Skeletal muscle cell (primary cell): Measurements from ENCODE around the gene FAM76A.
"Not testable (repeated sequence)": the region's sequence is repeated elsewhere in the genome, so short reads cannot be mapped to it uniquely, and the experiment has no call there.

Experiments
- DNase-seq: peaks from one replicate; pipeline ENCODE4 v3.0.0-alpha.2; 2010; ENCODE audit warnings: low read depth
- H3K4me3 ChIP-seq: 2 replicates; pipeline ENCODE4 v1.5.1; 2011; ENCODE audit warnings: low read depth, mild to moderate bottlenecking, control low read depth, low read length, moderate library complexity

Gene FAM76A

GRCh38 chr1:27773826-27774445, 48.2 kb downstream of the FAM76A start:
- DNase-seq, result no peak
- H3K4me3 ChIP-seq, result peak overlapping the region; percentile 98

GRCh38 chr1:27774654-27775053, 48.9 kb downstream of the FAM76A start:
- no peak for DNase-seq
- peak overlapping the region; percentile 98 for H3K4me3 ChIP-seq

- not testable (repeated sequence) for DNase-seq, H3K4me3 ChIP-seq
These were observed 49.6 kb downstream of the FAM76A start for GRCh38 chr1:27775336-27775735.

GRCh38 chr1:27776276-27776675, 50.5 kb downstream of the FAM76A start:
- not testable (repeated sequence) for H3K4me3 ChIP-seq, DNase-seq

- no peak overlapping the region for H3K4me3 ChIP-seq
- no peak for DNase-seq
These were observed 52.3 kb downstream of the FAM76A start for GRCh38 chr1:27778056-27778455.

GRCh38 chr1:27779122-27779521, 53.4 kb downstream of the FAM76A start:
- no peak for DNase-seq
- no peak overlapping the region for H3K4me3 ChIP-seq

- H3K4me3 ChIP-seq, result no peak overlapping the region
- DNase-seq, result no peak
These were observed 57.2 kb downstream of the FAM76A start for GRCh38 chr1:27782950-27783349.

GRCh38 chr1:27784700-27785099, 58.9 kb downstream of the FAM76A start:
- DNase-seq, result no peak
- H3K4me3 ChIP-seq, result no peak overlapping the region

GRCh38 chr1:27785781-27786455, 60.2 kb downstream of the FAM76A start:
- H3K4me3 ChIP-seq, result no peak overlapping the region
- DNase-seq, result no peak

GRCh38 chr1:27787895-27788294, 62.1 kb downstream of the FAM76A start:
- peak; percentile 28 for DNase-seq
- H3K4me3 ChIP-seq, result no peak overlapping the region

GRCh38 chr1:27789540-27790041, 63.8 kb downstream of the FAM76A start:
- peak; percentile 12 for DNase-seq
- H3K4me3 ChIP-seq, result no peak overlapping the region

GRCh38 chr1:27790270-27790669, 64.5 kb downstream of the FAM76A start:
- not testable (repeated sequence) for DNase-seq, H3K4me3 ChIP-seq

- DNase-seq, result no peak
- H3K4me3 ChIP-seq, result no peak overlapping the region
These were observed 69.8 kb downstream of the FAM76A start for GRCh38 chr1:27795601-27796000.

GRCh38 chr1:27804791-27805190, 79.0 kb downstream of the FAM76A start:
- no peak for DNase-seq

GRCh38 chr1:27806758-27807157, 81.0 kb downstream of the FAM76A start:
- no peak for DNase-seq
- H3K4me3 ChIP-seq, result no peak overlapping the region

More at GRCh38 chr1:27804791-27805190, 79.0 kb downstream of the FAM76A start:
- H3K4me3 ChIP-seq, result no peak overlapping the region

- DNase-seq, result no peak
- no peak overlapping the region for H3K4me3 ChIP-seq
These were observed 81.6 kb downstream of the FAM76A start for GRCh38 chr1:27807385-27807784.

GRCh38 chr1:27808131-27808530, 82.4 kb downstream of the FAM76A start:
- not testable (repeated sequence) for H3K4me3 ChIP-seq, DNase-seq

GRCh38 chr1:27809883-27810282, 84.1 kb downstream of the FAM76A start:
- no peak overlapping the region for H3K4me3 ChIP-seq
- DNase-seq, result no peak

GRCh38 chr1:27811741-27812500, 86.2 kb downstream of the FAM76A start:
- DNase-seq, result no peak
- no peak overlapping the region for H3K4me3 ChIP-seq
